A204.1 (cell line): ENCODE measurements around the gene C5orf15.
"Not testable (repeated sequence)": the region's sequence is repeated elsewhere in the genome, so short reads cannot be mapped to it uniquely, and the experiment has no call there.

ENCODE experiments used
- FAIRE-seq: peaks from 2 replicates; lab custom pipeline; 2012; peaks lifted over from hg19 to GRCh38; lab: Jason Lieb, UNC

The C5orf15 gene

DNA sequence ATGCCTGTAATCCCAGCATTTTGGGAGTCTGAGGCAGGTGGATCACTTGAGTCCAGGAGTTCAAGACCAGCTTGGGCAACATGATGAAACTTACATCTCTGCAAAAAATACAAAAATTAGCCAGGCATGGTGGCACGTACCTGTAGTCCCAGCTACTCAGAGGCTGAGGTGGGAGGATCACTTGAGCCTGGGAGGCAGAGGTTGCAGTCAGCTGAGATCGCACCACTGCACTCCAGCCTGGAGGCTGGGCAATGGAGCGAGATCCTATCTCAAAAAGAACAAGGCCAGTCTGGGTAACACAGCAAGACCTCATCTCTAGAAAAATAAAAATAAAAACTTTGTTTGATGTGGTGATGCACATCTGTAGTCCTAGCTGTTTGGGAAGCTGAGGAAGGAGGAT, 30.8 kb downstream of the C5orf15 start:
- not testable (repeated sequence) for FAIRE-seq

DNA sequence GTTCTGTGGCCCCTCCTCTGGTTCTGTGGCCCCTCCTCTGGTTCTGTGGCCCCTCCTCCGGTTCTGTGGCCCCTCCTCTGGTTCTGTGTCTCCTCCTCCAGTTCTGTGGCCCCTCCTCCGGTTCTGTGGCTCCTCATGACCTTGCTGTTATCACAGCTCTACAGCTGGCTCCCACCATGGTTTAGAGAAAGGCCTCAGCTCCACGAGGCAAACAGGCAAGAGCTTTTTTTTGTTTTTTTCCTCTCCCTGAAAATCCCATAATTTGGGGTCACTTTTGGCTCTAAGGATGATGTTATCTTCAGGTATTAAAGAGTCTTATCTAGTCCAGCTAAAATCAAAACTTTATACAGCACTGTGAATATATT, 31.8 kb downstream of the C5orf15 start:
- no peak for FAIRE-seq

DNA sequence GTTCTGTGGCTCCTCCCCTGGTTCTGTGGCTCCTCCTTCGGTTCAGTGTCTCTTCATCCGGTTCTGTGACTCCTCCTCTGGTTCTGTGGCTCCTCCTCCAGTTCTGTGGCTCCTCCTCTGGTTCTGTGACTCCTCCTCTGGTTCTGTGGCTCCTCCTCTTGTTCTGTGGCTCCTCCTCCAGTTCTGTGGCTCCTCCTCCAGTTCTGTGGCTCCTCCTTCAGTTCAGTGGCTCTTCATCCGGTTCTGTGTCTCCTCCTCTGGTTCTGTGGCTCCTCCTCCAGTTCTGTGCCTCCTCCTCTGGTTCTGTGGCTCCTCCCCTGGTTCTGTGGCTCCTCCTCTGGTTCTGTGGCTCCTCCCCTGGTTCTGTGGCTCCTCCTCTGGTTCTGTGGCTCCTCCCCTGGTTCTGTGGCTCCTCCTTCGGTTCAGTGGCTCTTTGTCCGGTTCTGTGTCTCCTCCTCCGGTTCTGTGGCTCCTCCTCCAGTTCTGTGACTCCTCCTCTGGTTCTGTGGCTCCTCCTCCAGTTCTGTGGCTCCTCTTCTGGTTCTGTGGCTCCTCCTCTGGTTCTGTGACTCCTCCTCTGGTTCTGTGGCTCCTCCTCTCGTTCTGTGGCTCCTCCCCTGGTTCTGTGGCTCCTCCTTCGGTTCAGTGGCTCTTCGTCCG, 32.3 kb downstream of the C5orf15 start:
- not testable (repeated sequence) for FAIRE-seq

DNA sequence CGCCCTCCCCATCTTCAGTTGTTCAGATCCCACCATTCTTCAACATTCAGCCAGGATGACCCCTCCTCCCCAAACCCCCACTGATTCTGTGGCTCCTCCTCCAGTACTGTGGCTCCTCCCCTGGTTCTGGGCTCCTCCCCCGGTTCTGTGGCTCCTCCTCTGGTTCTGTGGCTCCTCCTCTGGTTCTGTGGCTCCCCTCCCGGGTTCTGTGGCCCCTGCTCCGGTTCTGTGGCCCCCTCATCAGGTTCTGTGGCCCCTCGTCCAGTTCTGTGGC, 32.8 kb downstream of the C5orf15 start:
- FAIRE-seq: no peak

DNA sequence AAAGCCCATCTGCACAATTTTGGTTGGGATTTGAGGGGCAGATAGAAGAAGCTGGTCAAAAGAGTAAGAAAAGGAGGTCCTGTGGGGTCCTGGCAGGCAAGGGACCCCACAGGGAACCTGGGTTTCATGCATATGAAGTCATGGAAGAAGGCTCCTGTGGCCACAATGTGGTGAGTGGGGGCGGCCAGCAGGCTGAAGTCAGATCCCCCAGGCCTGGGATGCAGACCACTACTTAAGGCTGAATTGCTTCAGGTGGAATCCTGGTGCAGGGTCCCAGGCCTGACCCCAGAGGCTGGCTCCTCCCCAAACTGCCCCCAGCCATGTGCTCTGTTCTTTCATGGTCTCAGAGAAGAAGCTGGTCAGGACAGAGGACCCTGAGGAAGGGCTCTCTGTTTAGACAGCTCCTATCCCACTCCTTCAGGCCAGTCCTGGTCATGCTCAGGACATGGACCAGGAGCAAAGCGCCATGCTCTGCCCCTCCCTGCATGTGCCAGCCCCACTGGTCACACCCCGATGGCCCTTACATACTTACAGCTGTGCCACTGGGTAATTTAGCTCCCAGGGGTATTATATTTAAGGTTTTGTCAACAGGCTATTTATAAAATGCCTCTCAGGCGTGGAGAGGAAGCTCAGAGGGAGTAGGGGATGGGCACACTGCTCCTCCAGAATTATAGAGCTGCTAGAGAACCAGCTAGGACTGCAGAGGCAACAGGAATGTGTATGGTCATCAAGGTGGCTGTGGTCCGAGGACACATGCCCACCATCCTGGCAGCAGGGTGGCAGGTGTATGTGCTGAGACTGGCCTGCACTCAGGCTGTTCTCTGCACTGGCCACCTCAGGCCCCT, 33.4 kb downstream of the C5orf15 start:
- no peak for FAIRE-seq

DNA sequence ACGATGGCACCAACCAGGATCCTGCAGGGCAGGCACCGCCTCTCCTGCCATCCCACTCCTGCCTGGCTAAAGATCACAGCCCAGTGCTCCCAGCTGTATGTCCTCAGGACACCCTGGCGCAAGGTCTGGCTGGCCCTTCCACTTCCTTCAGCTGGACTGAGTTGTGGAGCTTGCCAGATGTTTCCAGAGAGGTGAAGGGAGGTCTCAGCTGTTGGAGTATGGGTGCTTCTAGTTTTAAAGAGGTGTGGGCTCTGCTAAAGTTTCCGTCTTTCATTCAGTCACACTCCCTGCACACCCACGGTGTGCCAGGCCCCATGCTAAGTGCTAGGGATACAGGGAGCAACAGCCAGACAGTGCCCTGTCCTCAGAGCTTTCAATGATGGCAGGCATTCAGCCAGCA, 34.1 kb downstream of the C5orf15 start:
- no peak for FAIRE-seq

DNA sequence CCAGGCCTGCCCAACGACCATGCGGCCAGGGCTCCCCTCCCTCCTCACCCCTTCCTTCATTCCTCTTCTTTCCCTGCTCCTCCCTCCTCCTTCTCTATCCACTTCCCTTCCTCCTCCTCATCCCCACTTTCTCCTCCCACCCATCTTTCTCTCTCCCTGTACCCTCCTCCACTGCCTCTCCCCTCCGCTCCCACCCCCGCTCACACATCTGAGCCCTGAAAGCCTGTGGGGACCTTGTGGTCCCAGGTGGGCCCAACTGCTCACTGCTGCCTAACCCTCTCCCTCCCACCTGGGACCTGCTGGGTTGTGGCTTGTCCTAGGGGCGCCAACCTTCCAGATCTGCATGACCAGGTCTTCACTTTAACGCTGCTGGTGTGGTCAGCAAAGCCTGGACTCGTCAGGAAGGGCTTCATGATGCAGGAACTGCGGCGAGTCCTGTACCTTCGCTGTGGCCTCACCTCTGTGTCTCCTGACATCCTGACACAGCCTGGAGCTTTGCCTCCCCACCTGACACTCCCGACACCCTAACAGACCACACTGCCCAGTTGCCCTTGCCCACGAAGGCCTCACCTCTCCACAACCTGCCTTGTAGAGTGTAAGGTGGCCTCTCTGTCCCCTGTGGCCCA, 34.6 kb downstream of the C5orf15 start:
- FAIRE-seq: no peak

DNA sequence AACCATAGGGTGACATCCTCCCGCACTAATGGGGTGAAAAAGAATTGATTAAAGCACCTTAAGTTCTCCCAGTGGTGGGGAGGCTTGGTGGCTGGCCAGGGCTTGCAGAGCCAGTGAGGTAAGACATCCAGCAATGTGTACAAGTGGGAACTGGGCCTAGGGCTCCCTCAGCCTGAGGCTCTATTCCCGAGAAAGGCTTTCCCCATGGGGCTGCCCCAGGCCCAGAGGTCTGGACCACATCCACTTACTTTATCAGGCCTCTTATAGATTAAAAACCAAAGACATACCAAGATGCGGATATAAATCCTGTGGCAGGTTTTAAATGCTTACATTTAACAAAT, 35.3 kb downstream of the C5orf15 start:
- no peak for FAIRE-seq

DNA sequence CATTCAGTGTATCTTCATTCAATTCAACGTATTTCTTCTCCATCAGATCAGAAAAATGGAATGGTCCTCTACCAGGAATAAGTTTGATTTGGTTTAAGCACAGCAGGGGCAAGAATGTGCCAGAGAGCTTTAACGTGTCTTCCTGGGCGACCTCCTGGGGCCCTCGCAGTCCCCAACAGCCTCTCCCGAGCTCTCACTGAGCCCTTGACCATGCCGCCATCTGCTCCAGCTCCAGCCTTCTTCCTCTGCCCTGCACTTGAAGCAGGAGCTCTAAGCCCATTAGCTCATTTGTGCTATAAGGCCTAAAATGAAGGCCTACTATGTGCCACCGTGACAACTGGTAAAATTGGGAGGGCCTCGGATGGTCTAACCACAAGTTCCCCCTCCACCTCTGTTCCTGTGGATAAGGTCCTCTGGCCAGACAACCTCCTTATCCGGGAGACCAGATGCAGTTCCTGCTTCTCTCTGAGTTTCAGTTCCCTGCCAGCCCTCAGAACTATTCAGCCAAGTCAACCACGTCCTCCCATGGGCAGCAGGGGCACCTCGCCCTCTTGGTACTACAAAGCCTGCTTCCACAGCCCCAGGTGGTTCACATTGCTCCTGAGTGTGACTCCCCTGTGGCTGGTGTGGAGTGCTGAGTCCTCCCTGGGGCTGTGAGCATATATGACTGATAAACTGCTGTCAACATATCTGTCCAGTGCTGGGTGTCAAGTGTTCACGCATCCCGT, 35.8 kb downstream of the C5orf15 start:
- FAIRE-seq: no peak

DNA sequence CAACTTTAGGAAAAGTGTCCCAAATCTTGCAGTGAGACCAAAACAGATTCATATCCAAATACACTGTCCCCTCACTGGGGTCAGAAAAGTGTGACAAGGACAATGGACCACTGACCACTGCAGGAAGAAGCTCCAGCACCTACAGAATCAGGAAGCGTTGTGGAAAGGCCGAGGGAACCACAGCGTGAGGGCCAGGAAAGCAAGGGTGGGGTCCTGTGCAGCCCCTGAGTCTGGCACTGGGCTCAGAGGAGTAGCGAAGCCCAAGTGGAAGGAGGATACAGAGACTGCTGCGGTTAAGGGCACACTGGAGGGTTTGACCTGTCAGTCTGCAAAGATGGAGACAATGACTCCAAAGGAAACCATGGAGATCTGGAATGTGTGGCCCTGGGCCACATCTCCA, 36.9 kb downstream of the C5orf15 start:
- FAIRE-seq: no peak

DNA sequence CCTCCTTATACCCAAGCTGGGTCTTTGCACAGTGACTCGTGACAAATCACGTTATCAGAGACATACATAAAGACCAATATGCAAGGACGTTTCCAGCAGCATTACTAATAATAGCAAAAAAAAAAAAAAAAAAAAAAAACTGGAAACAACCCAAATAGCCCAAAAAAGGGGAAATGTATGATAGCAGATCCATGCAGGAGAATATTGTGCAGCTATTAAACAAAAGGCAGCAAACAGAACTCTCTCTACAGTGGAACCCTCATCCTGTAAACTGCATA, 37.7 kb downstream of the C5orf15 start:
- FAIRE-seq: no peak

DNA sequence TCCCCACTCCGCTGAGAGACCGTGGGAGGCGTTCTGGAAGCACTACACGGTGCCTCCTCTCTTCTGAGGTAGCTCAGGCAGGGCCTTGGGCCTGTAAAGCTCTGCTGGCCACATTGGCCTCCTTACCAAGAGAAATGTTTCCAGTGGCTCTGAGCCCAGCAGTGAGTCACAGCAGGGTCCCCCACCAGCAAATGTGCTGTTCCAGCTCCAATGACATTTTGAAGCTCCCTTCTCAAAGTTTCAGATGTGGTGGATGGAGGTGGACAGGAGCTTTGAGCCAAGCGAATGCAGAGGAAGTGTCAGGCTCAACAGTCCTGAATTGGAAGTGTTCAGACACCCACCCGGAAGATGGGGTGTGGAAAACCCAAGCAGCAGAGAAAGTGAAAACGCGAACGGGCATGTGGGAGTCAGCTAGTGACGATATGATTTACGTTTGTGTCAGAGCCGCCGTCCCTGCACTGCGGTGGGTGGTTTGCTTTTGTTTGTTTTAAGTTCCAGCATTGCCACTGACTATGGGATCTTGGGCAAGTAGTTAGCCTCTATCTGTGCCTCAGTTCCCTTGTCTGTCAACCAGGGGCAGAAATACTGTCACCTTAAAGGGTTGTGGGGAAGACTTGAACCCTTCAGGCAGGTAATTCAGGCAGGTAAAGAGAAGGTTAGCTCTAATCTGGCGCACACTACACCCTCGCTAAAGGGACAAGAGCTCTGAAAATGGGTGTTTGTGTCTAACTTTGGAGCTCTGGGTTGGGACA, 38.2 kb downstream of the C5orf15 start:
- FAIRE-seq: no peak

DNA sequence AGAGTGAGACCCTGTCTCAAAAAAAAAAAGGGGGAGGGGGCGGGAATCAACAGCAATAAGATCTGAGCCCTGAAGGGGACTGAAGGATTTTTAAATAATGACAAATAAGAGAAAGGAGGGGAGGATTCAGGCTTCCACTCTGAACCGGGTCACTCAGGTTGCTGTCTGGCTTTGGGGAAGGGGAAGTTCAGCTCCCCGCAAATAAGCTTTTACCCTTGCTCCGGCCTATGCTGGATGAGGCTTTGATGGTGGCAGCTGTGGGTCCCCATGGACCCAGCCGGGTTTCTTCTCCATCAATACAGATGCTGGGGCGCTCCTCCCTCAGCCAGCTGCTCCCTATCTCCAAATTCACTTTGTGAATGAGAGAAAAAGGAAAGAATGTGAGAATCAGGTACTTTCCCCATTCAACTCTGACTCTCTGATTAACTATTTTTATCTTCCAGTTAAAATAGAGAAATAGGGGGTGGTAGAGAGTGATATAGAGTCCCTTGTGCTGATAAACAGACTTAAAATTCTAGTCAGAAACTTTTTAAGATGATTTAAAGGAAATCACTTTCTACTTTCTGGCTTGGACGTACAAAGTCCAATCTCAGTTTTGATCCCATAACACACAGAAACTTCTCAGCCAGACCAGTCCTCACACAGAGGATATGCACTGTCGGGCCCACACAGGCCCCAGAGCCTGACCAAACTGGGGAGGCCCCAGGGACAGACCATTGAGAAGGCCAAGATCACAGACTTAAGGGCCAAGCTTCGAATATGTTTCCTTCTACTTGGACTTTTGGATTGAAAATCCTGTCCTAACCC, 39.6 kb downstream of the C5orf15 start:
- FAIRE-seq: no peak

DNA sequence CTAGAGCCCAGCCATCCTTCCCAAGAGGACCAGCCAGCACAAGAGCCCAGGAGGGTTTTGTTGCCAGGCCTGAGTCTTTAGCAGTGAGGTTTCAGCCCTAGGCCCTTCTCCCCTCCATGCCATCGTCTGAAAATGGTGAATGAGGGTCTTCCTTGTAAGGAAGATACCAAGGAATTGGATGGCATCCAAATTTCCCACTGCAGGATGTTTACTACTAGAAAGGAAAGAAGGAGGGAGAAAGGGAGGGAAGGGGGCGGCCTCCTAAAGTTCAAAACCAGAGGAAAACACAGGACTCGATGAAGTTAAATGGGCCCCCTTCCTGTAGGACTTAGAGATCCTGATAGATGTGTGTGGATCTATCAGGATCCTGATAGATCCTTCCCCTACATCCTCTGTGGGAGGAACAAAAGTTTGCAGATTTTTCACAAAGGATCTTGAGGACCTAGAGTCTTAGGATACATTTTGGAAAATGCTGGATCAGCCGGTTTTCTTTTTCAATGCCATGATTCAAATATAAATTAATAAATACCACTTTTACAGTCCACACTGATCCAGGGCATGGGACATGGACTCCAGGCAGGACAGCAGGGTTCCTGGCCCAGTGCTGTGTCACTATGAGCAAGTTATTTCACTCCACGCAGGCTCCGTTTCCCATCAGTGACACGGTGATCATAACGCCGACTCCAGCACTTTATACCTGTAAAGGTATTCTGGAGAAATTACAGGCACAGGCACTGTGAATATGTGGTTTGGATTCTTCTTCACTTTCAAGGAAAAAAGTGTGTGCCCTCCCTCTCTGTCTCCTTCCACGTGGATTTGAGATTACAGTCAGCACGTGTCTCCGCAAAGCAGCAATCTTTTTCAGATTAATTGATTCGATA, 40.9 kb downstream of the C5orf15 start:
- no peak for FAIRE-seq

DNA sequence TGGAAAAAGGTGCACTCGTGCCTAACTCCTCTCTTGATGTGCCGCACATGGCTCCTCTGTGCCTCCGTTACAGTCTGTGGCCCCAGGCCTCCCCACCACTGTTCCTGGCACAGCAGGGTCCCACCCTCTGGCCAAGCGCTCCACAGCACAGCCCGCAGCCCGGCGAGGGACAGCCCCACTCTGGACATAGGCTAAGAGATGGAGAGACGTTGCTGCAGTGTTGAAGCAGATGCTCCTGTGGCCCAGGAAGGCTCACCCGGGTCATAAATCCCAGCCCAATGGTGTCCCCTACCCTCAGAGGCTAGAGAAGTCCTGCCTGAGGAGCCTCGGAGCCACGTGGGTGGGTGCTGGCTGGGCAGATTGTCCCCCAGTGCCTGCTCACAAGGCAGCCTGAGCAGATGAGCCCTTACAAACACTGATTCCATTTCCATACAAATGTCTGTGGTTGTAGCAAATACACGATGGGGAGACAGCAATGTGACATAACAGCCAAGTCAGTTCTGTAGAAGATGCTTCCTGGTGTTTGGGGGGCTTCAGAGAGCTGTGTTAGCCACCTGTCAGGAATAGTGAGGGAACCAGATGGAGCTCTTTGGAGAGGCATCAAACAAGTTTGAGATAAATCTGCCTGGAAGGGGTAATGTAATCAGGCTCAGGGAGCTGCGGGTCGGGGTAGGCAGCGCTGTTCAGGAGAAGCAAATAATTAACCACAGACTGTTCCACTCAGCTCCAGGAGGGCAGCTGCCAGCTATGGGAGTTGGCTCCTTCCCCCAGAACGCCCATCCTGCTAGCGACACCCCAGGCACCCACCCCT, 41.7 kb downstream of the C5orf15 start:
- no peak for FAIRE-seq

DNA sequence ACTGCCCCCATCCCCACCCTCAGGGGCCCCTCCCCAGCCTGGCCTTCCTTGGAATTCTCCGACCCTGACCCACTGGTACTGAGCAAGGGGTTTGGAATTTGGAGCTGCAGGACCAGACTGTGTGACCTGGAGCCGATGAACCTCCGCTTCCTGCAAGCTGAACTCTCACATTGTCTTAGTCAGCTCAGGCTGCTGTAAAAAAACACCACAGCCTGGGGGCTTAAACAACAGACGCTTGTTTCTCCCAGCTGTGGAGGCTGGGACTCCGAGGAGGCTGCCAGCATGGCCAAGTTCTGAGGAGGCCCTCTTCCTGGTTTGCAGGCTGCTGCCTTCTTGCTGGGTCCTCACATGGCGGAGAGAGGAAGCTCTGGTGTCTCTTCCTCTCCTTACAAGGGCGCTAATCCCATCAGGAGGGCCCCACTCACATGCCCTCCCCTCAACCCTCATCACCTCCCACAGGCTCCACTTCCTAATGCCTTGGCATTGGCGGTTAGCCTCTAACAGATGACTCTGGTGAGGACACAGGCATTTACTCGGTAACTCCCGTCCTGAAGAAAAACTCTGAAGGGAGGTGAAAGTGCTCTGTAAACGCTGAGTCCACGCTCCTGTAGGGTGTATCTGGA, 42.4 kb downstream of the C5orf15 start:
- no peak for FAIRE-seq

DNA sequence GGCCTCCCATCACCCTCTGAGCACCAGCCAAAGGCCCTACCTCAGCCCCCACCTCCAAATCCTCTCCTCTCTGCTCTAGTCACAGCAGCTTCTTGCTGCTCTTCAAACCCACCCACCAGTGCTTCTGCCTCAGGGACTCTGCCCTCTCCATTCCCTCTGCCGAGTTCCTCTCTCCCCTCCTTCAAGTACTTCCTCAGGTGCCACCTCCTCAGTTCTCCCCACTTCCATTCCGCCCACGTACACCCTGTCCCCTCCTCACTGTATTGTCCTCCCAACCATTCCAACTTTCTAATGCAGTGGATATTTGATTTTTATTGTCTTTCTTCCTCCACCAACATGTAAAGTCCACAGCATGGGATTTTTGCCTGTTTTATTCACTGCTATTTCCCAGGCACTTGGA, 43.2 kb downstream of the C5orf15 start:
- FAIRE-seq: no peak

DNA sequence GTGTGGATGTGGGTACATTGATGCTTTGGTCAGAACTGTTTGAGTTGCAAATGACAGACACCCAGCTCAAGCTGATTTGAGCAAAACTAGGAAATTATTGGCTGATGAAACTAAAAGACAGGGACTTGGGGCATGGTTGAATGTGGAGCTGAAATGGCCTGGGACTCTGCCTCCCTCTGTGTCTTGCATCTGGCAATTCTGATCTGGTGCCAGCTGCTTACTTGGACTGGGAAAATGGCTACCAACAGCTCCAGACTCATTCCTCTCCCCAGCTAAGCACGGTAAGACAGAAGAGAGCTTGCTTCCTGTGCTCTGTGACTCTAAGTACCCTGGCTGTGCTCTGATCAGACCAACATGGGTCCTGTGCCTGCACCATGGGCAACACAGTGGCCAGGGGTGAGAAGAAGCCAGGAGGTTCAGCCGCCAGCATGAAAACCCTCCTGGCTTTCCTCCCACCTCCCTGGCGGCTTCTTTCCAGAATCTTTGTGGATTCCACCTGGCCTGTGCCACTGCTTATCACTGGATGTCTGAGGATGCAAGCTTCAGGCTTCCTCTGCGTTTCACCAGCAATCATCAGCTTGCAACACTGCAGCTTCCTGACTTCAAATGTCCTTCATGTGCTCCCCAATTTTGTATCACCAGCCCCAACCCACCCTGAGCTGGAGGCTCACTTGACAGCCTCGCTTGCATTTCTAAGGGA, 44.1 kb downstream of the C5orf15 start:
- no peak for FAIRE-seq

DNA sequence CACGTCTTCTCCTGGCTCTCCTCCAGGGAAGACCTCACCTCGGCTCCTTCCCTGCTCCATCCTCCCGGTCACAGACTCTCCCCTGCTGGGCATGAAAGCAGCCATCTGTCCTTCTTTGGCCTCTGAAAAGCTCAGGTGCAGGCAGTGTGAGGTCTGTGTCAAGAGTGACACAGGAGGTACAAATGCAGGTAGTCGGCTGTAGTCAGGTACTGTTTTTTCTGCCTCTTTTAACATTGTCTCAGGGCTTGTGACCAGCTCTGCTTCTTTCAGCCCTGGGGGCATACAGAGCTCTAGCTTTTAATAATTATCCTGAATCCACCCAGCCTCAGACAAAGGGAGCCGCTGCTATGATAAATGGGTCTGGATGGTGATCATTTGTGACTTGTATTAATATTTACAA, 46.4 kb downstream of the C5orf15 start:
- FAIRE-seq: no peak
